HUES48 (cell line): ENCODE results near the gene APOBEC3F.
"Not testable (repeated sequence)": the region's sequence is repeated elsewhere in the genome, so short reads cannot be mapped to it uniquely, and the experiment has no call there.

Source experiments
- H3K27ac ChIP-seq: one replicate; pipeline ENCODE4 v1.7.0; 2013; ENCODE audit warnings: low read depth, low read length, inconsistent platforms
- H3K27me3 ChIP-seq: 2 replicates; pipeline ENCODE4 v1.6.1; 2013; ENCODE audit warnings: mild to moderate bottlenecking, low read length; ENCODE audit not compliant: control insufficient read depth, insufficient read depth
- H3K36me3 ChIP-seq: 2 replicates; pipeline ENCODE4 v1.6.1; 2013; ENCODE audit warnings: low read length; ENCODE audit not compliant: control insufficient read depth, insufficient read depth
- H3K4me1 ChIP-seq: 2 replicates; pipeline ENCODE4 v1.6.1; 2013; ENCODE audit warnings: mild to moderate bottlenecking, low read length; ENCODE audit not compliant: control insufficient read depth, insufficient read depth
- H3K4me3 ChIP-seq: 2 replicates; pipeline ENCODE4 v1.5.1; 2013; ENCODE audit warnings: mild to moderate bottlenecking, low read depth, low read length
- H3K9ac ChIP-seq: 2 replicates; pipeline ENCODE4 v1.6.1; 2013; ENCODE audit warnings: mild to moderate bottlenecking, low read depth, low read length, moderate library complexity
- H3K9me3 ChIP-seq: 2 replicates; pipeline ENCODE4 v1.6.1; 2013; ENCODE audit warnings: low read length; ENCODE audit not compliant: control insufficient read depth, insufficient read depth

Gene APOBEC3F

GRCh38 chr22:39028281-39028680, 12.4 kb upstream of the APOBEC3F start:
- H3K36me3 ChIP-seq: peaks cover 9% of the 10 kb centered on the region
- no peaks in the 10 kb centered on the region for H3K27me3 ChIP-seq
- peaks cover 11% of the 10 kb centered on the region for H3K4me1 ChIP-seq
- no peaks in the 10 kb centered on the region for H3K9me3 ChIP-seq
- no peak overlapping the region for H3K4me3 ChIP-seq
- no peak overlapping the region for H3K9ac ChIP-seq
- H3K27ac ChIP-seq: no peak overlapping the region

- H3K9me3 ChIP-seq: no peaks in the 10 kb centered on the region
- H3K27ac ChIP-seq: no peak overlapping the region
- H3K27me3 ChIP-seq: no peaks in the 10 kb centered on the region
- H3K4me3 ChIP-seq: no peak overlapping the region
- peaks cover 11% of the 10 kb centered on the region for H3K4me1 ChIP-seq
- no peak overlapping the region for H3K9ac ChIP-seq
- peaks cover 3% of the 10 kb centered on the region; the same call in 1 of the 2 replicates for H3K36me3 ChIP-seq
These were observed 11.4 kb upstream of the APOBEC3F start for GRCh38 chr22:39029227-39029626.

GRCh38 chr22:39030705-39031104, 10.0 kb upstream of the APOBEC3F start:
- Histone ChIP-seq H3K9me3 (no peaks in the 10 kb centered on the region), H3K27ac (no peak overlapping the region), H3K36me3 (no peaks in the 10 kb centered on the region), H3K4me1 (peaks cover 11% of the 10 kb centered on the region), H3K9ac (no peak overlapping the region), H3K4me3 (no peak overlapping the region), H3K27me3 (no peaks in the 10 kb centered on the region)

GRCh38 chr22:39031434-39032295, 9.0 kb upstream of the APOBEC3F start:
- peak overlapping the region; percentile 26 for H3K27ac ChIP-seq
- H3K9me3 ChIP-seq, H3K9ac ChIP-seq, H3K36me3 ChIP-seq, H3K27me3 ChIP-seq: not testable (repeated sequence)
- H3K4me1 ChIP-seq: peaks cover 13% of the 10 kb centered on the region
- H3K4me3 ChIP-seq: peak overlapping the region; percentile 39; the same call in 1 of the 2 replicates

GRCh38 chr22:39037071-39037470, 3.6 kb upstream of the APOBEC3F start:
- not testable (repeated sequence) for H3K9ac ChIP-seq, H3K27me3 ChIP-seq, H3K9me3 ChIP-seq, H3K4me3 ChIP-seq, H3K36me3 ChIP-seq
- Histone ChIP-seq H3K27ac (peak overlapping the region; percentile 33), H3K4me1 (peaks cover 18% of the 10 kb centered on the region)

- H3K27ac ChIP-seq: peak overlapping the region; percentile 54
- 0 out of 2 replicates have a peak, but pooled peaks cover 3% of the 10 kb centered on the region for H3K36me3 ChIP-seq
- H3K9me3 ChIP-seq: no peaks in the 10 kb centered on the region
- H3K27me3 ChIP-seq: no peaks in the 10 kb centered on the region
- H3K4me3 ChIP-seq: peak overlapping the region; percentile 48; the same call in 1 of the 2 replicates
- peaks cover 16% of the 10 kb centered on the region for H3K4me1 ChIP-seq
- no peak overlapping the region for H3K9ac ChIP-seq
These were observed 1.1 kb upstream of the APOBEC3F start for GRCh38 chr22:39039306-39040126.

GRCh38 chr22:39040155-39040537, 518 bp upstream of the APOBEC3F start:
- not testable (repeated sequence) for H3K9ac ChIP-seq, H3K9me3 ChIP-seq, H3K36me3 ChIP-seq, H3K27me3 ChIP-seq
- Histone ChIP-seq H3K4me3 (peak overlapping the region; percentile 48), H3K4me1 (peaks cover 16% of the 10 kb centered on the region), H3K27ac (peak overlapping the region; percentile 54)

- peaks cover 15% of the 10 kb centered on the region for H3K4me1 ChIP-seq
- no peak overlapping the region for H3K4me3 ChIP-seq
- no peaks in the 10 kb centered on the region for H3K9me3 ChIP-seq
- H3K36me3 ChIP-seq: 0 out of 2 replicates have a peak, but pooled peaks cover 3% of the 10 kb centered on the region
- no peak overlapping the region for H3K27ac ChIP-seq
- no peaks in the 10 kb centered on the region for H3K27me3 ChIP-seq
- H3K9ac ChIP-seq: no peak overlapping the region
These were observed 1.2 kb downstream of the APOBEC3F start for GRCh38 chr22:39041908-39042307.

- H3K4me1 ChIP-seq: peaks cover 21% of the 10 kb centered on the region; the same call in 1 of the 2 replicates
- not testable (repeated sequence) for H3K9ac ChIP-seq, H3K4me3 ChIP-seq, H3K27ac ChIP-seq, H3K36me3 ChIP-seq, H3K27me3 ChIP-seq, H3K9me3 ChIP-seq
These were observed 2.4 kb downstream of the APOBEC3F start for GRCh38 chr22:39043063-39043462.

GRCh38 chr22:39045136-39045535, 4.5 kb downstream of the APOBEC3F start:
- peaks cover 12% of the 10 kb centered on the region; the same call in 1 of the 2 replicates for H3K4me1 ChIP-seq
- H3K4me3 ChIP-seq, H3K36me3 ChIP-seq, H3K27ac ChIP-seq, H3K9ac ChIP-seq, H3K27me3 ChIP-seq, H3K9me3 ChIP-seq: not testable (repeated sequence)

- H3K9ac ChIP-seq, H3K27me3 ChIP-seq, H3K9me3 ChIP-seq, H3K4me3 ChIP-seq, H3K27ac ChIP-seq, H3K36me3 ChIP-seq: not testable (repeated sequence)
- H3K4me1 ChIP-seq: peaks cover 17% of the 10 kb centered on the region; the same call in 1 of the 2 replicates
These were observed 8.8 kb downstream of the APOBEC3F start for GRCh38 chr22:39049486-39049885.
